Mammary epithelial cell (primary cell): ENCODE data around the gene MAPT.

ENCODE experiments used
- CTCF ChIP-seq, 2 donors: IDR thresholded peaks in 1 of 2; conservative IDR thresholded peaks in 1 of 2; 2 replicates each; pipeline ENCODE4 v1.5.1; 2011 to 2012; ENCODE audit warnings: inconsistent platforms in 2 of 2, low read length in 2 of 2, mild to moderate bottlenecking in 2 of 2, control low read depth in 1 of 2, low read depth in 1 of 2; ENCODE audit not compliant: insufficient read depth in 1 of 2; ENCODE audit errors: extremely low read depth in 1 of 2
- EZH2 ChIP-seq: IDR thresholded peaks from 2 replicates; pipeline ENCODE4 v1.6.1; 2012; ENCODE audit warnings: low read length, inconsistent platforms, borderline replicate concordance

GRCh38 chr17:46011711-46012505 is 117.6 kb downstream of the MAPT start:
- TF ChIP-seq CTCF (conservative IDR thresholded peaks at IDR 0.05 in 1 of 2, IDR thresholded peaks at IDR 0.05 in 1 of 2; ENCODE audit: extremely low read depth in 1 of 2, insufficient read depth in 1 of 2, low read depth in 1 of 2, low read length in 2 of 2) (no peak), EZH2 (no peak)
